Measurements from ENCODE around the gene MAPKAP1.

MAPKAP1 gene

GRCh38 chr9:125486152-125486508 lies 220.9 kb downstream of the MAPKAP1 start:
- FAIRE-seq (no peak), DNase-seq (ENCODE audit: low spot score) (no peak)

GRCh38 chr9:125485471-125486151 lies 221.4 kb downstream of the MAPKAP1 start:
- no peak for DNase-seq (ENCODE audit: low spot score)
- FAIRE-seq = no peak

DNA sequence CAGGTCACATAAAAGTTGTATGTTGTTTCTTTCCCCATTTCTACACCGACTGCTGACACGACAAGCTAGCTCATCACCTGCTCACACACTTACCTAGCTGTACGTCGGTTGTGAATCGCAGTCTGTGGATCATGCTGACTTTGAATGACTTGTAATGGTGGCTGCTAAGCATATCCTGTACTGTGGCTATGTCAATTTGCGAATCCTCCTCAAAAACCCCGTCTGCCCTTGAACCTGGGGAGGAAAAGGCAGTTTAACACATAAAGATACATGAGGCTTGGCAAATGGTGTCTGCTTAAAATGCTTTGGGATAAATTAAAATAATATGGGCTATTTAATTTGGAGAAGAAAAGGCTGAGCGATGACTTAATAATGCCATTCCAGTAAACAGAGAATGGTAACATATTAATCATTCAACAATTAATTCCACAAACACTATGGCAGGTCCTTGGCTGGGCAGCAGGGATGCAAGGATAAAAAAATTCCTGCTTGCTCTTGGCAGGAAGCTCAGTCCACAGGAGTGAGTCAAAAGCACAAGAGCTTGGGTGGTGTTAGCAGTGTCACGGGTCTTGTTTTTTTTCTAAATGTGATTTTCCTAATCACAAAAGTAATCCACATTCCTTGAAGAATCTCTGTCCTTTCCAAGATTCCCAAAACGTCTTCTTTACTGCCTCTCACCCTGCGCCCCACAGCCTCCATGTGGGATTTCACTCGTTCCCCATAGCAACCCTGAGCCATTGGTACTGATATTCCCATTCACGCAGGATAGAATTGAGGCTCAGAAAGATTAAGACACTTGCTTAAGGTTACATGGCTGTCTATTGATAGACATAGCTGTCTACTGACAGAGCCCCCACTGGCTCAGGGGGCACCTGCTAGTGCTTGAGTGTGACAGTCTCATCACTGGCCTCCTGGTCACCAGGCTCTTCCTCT lies 222.4 kb downstream of the MAPKAP1 start:
- FAIRE-seq = no peak
- DNase-seq (ENCODE audit: low spot score) = no peak

- FAIRE-seq (no peak), DNase-seq (ENCODE audit: low spot score) (no peak)
These were observed 223.3 kb downstream of the MAPKAP1 start for GRCh38 chr9:125483697-125484096.

DNA sequence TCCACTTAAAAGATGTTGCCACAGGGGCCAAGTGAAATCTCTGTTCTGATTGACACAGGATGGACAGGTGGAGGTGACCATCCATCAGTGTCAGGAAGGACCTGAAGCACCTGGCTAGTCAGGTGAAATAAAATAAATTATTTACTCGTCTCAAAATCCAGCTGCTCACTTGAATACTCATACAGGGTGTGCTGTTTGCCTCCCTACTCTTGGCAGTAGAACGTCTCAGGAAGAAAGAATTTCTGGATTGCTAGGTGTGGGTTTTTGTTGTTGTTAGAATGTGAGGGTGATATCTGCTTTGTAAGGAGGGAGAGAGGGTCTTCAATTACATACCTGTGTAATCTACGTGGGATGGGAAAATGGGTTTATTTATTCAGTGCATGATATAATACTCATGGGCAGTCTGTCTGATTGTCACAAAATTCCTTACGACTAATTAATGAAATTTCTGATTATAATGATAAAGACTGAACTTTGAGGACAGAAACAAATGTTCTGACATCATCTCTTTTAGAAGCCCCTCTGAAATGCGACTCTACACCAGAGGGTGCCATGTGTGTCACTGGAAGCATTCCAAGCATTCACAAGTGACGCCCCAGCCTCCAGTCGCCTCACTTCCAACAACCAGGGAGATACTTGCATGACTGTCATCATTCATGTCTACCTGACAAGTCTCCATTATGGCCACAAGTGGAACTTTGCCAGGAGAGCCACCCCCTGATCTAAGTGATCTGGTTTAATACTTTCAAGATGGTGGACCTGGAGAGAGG lies 227.0 kb downstream of the MAPKAP1 start:
- no peak for DNase-seq (ENCODE audit: low spot score)
- FAIRE-seq = no peak

DNA sequence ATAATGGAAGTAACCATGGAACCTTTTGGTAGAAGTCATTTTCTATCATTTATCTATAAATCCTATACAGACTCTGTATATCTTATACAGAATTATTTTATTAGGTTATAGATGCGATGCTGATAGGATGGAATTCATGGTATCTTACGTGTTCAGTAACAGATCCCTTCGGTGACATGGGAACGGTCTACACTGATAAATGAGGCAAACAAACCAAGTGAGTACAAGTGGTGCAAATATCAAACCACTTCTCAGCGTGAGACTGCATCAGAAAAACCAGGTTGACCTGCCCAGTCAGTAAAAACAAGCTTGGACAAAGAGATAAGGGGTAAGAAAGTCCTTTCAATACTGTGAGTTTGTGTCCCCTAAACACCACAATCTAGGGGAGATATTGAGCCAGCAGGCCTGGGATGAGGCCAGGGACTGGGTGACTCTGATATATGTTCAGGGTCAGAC lies 229.9 kb downstream of the MAPKAP1 start:
- no peak for DNase-seq (ENCODE audit: low spot score)
- no peak for FAIRE-seq

- no peak for FAIRE-seq
- DNase-seq (ENCODE audit: low spot score) = no peak
These were observed 230.4 kb downstream of the MAPKAP1 start for GRCh38 chr9:125476645-125477044.

DNA sequence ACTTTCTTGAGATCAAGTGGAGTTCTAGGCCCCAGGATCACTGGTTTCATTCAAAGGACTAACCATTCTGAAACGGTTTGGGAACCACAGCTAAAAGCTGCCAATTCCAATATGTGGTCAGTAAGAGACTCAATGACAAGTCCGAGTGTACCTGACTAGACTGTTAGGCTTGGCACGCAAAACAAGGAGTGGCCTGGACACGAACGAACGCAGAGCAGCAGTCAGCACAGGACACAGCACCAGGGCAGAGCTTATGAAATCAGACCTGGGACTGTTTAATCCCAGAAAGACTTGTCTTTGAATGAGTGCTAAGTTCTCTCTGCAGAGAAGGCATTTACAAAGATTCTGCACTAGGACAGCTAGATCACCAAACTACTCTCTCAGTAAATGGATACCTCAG lies 231.6 kb downstream of the MAPKAP1 start:
- no peak for FAIRE-seq
- no peak for DNase-seq (ENCODE audit: low spot score)

- DNase-seq (ENCODE audit: low spot score) (peak; percentile 8), FAIRE-seq (no peak)
These were observed 233.9 kb downstream of the MAPKAP1 start for GRCh38 chr9:125472926-125473701.

GRCh38 chr9:125472562-125472925 lies 234.5 kb downstream of the MAPKAP1 start:
- no peak for DNase-seq (ENCODE audit: low spot score)
- no peak for FAIRE-seq

DNA sequence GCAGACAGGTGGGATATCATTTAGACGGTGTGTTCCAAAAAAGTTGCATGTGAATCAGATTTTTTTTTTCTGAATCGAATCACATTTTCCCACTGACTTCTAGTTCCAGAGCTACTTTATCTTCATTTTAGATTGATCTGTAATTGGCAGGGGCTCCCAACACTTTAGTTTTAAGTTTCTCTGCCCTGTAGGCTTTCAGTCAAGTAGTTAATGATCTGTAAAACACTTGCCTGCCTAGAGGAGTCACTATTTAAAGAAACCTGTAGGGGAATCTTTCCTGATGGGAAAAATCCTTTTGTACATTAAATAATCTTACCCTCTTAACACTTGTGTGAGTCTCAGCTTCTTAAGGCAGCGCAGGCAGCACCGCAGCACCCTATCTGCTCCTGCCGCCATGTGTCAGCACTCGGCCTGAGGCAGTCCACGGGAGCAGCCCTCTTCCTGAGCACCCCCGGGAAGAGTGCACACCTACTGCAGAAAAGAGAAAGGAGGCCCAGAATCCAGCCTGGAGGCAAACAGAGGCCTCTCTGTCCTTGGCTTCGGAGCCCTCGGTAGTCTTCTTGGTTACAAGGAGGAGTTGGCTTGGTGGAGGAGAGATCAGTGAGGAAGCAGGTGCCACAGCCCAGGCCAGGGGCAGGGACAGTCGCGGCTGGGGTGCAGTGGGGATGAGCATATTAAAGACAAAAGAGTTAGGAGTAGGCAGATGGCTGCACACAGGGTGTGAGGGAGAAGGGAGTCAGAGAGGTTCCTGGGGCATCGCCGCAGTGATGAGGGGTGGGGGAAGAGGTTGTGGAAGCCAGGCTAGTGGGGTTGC lies 236.0 kb downstream of the MAPKAP1 start:
- FAIRE-seq (no peak), DNase-seq (ENCODE audit: low spot score) (no peak)

DNA sequence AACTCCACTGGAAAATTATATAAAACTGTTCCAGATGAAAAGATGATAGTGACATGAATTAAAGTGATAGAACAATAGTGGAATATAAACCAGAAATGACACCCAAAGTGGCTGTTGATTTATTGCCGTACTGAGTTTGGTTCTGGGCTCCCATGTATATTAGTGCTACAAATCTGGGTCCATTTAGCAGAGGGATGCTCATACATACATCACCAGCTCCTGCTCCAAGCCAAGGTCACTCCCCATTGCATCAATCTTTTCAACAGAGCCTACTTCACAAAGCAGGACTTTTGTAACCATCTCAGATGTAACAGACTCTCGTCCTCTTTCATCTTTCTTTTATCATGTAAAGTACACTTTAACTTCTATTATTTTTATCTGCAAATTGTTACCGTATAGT lies 236.8 kb downstream of the MAPKAP1 start:
- no peak for DNase-seq (ENCODE audit: low spot score)
- no peak for FAIRE-seq

- FAIRE-seq = no peak
- no peak for DNase-seq (ENCODE audit: low spot score)
These were observed 238.4 kb downstream of the MAPKAP1 start for GRCh38 chr9:125468646-125469045.

- FAIRE-seq (no peak), DNase-seq (ENCODE audit: low spot score) (no peak)
These were observed 239.8 kb downstream of the MAPKAP1 start for GRCh38 chr9:125467116-125467740.

GRCh38 chr9:125466411-125466810 lies 240.6 kb downstream of the MAPKAP1 start:
- DNase-seq (ENCODE audit: low spot score) (no peak), FAIRE-seq (no peak)

GRCh38 chr9:125464591-125465385 lies 242.2 kb downstream of the MAPKAP1 start:
- no peak for FAIRE-seq
- DNase-seq (ENCODE audit: low spot score) = no peak

DNA sequence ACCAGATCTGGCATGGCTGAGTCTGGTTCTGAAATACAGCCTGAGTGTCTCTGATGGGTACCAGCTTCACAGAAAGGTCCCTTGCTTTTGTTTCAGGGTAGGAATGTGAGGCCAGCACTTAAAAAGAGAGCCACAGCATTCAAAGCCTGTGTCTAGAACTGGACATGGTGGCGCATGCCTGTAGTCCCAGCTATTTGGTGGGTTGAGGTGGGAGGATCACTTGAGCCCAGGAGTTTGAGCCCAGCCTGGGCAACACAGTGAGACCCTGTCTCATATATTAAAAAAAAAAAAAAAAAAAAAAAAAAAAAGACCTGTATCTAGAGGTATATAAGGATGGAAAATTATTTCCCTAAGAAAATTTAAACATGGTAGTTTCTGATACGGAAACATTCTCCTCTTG lies 243.1 kb downstream of the MAPKAP1 start:
- no peak for FAIRE-seq

GRCh38 chr9:125462861-125463291 lies 244.1 kb downstream of the MAPKAP1 start:
- DNase-seq (ENCODE audit: low spot score) = no peak
- no peak for FAIRE-seq

More for the DNA sequence above, 243.1 kb downstream of the MAPKAP1 start:
- no peak for DNase-seq (ENCODE audit: low spot score)

DNA sequence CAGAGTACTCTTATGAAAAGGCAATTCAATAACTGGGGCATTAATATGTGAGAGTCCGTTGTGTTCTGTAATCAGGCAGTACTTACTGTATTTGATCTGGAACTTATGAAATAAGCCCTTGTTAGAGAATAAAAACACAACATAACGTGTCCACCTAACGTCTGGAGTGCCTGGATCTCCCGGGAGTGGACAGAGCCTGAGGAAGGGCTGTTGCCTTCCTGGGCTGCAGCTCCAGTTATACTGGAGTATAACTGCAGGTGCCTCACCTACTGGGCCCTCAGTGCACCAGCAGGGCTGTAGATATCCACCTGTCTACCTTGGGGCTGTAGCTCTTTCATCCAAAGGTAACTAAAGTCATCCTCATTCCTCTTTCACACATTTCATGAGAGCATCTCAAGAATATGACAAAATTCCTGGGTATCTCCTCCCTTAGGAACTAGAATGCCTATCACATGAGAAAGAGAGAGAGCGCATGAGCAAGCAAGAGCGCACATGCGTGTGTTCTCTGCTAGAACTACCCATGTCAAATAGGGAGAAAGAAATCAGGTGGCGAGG lies 245.3 kb downstream of the MAPKAP1 start:
- DNase-seq (ENCODE audit: low spot score) (no peak), FAIRE-seq (no peak)

Data from urothelium cell line (cell line).